Colonic mucosa (tissue), 4 donors: ENCODE measurements around the gene SERBP1. TPM values are rescaled to one million over a fixed set of nuclear protein-coding genes. Genes with fewer than 3 reads are reported as not detected.

Experiments
- DNase-seq: peaks from one replicate; pipeline ENCODE4 v3.0.0-alpha.2; 2020
- H3K27ac ChIP-seq: fragments of 200-600 bp; one replicate; pipeline ENCODE4 v1.8.0; 2021
- H3K27me3 ChIP-seq: fragments of 200-600 bp; one replicate; pipeline ENCODE4 v1.8.0; 2021
- H3K36me3 ChIP-seq: fragments of 200-600 bp; one replicate; pipeline ENCODE4 v1.8.0; 2021
- H3K4me1 ChIP-seq: fragments of 200-600 bp; one replicate; pipeline ENCODE4 v1.8.0; 2021; ENCODE audit warnings: mild to moderate bottlenecking
- H3K4me3 ChIP-seq: fragments of 200-600 bp; one replicate; pipeline ENCODE4 v1.8.0; 2021
- H3K9ac ChIP-seq, 2 donors: one replicate each; pipeline ENCODE4 v1.7.0; 2013; ENCODE audit warnings: control low read depth in 2 of 2, low read depth in 2 of 2, low read length in 2 of 2
- H3K9me3 ChIP-seq: fragments of 200-600 bp; one replicate; pipeline ENCODE4 v1.8.0; 2021
- CTCF ChIP-seq: fragments of 200-600 bp; IDR thresholded peaks from one replicate; pipeline ENCODE4 v1.8.0; 2022; ENCODE audit warnings: antibody characterized with exemption, mild to moderate bottlenecking
- intact Hi-C: fragments of 100-400 bp; cut with DNase I; formaldehyde crosslinking; loops from one replicate; pipeline ENCODE4 v1.14.1; 2022
- total RNA-seq, 2 donors: library from RNA; stranded (reverse); fragmentation: NEBNext Ultra II Directional in 1 of 2; extraction: Animal tissue kit (Norgen Biotek cat#: 25700) in 1 of 2; gene quantifications; one replicate each; pipeline ENCODE4 v1.2.1, GENCODE V29; 2021
- donor health status: healthy.
- donor health status: DM: no; HTN: no; CAD: no.
- donor health status: DM: no; HTN: no; CAD: no.

The SERBP1 gene
- total RNA-seq, 2 donors from 2014 or later: 152 to 260 TPM

GRCh38 chr1:67368046-67368514 is 62.1 kb downstream of the SERBP1 start:
- no peak overlapping the region for H3K27ac ChIP-seq
- no peaks in the 10 kb centered on the region for H3K27me3 ChIP-seq
- TF ChIP-seq CTCF: no peak
- H3K4me1 ChIP-seq: no peaks in the 10 kb centered on the region
- no peaks in the 10 kb centered on the region for H3K9me3 ChIP-seq
- no peak for DNase-seq
- H3K36me3 ChIP-seq: no peaks in the 10 kb centered on the region
- no peak overlapping the region for H3K4me3 ChIP-seq
- intact Hi-C loops: no loop called here
- H3K9ac ChIP-seq: no peak overlapping the region

- no peak for TF ChIP-seq CTCF
- Histone ChIP-seq H3K27me3 (no peaks in the 10 kb centered on the region), H3K4me3 (no peak overlapping the region), H3K4me1 (no peaks in the 10 kb centered on the region), H3K9ac (no peak overlapping the region), H3K27ac (no peak overlapping the region), H3K9me3 (no peaks in the 10 kb centered on the region), H3K36me3 (no peaks in the 10 kb centered on the region)
- intact Hi-C loops: no loop called here
- DNase-seq: peak; percentile 36
Measured at GRCh38 chr1:67367370-67368045, 62.7 kb downstream of the SERBP1 start.

- Histone ChIP-seq H3K27me3 (no peaks in the 10 kb centered on the region), H3K27ac (no peak overlapping the region), H3K36me3 (no peaks in the 10 kb centered on the region), H3K9me3 (no peaks in the 10 kb centered on the region), H3K4me1 (no peaks in the 10 kb centered on the region), H3K4me3 (no peak overlapping the region), H3K9ac (no peak overlapping the region)
- intact Hi-C loops: no loop called here
- no peak for DNase-seq
- no peak for TF ChIP-seq CTCF
Measured at GRCh38 chr1:67361641-67362040, 68.6 kb downstream of the SERBP1 start.

GRCh38 chr1:67359592-67359991 is 70.6 kb downstream of the SERBP1 start:
- H3K9ac ChIP-seq: no peak overlapping the region
- intact Hi-C loops: no loop called here

More at GRCh38 chr1:67359592-67359991, 70.6 kb downstream of the SERBP1 start:
- no peaks in the 10 kb centered on the region for H3K9me3 ChIP-seq
- TF ChIP-seq CTCF: no peak
- no peaks in the 10 kb centered on the region for H3K27me3 ChIP-seq
- DNase-seq: no peak
- no peak overlapping the region for H3K27ac ChIP-seq
- H3K4me3 ChIP-seq: no peak overlapping the region
- H3K4me1 ChIP-seq: no peaks in the 10 kb centered on the region
- H3K36me3 ChIP-seq: no peaks in the 10 kb centered on the region

Other genes with a start within 250 kb of the SERBP1 start
- gene IL12RB2, start 122.5 kb downstream of the SERBP1 start, total RNA-seq: under 1 TPM; 0.48 to 0.62 TPM